Femur (tissue), 1 donor: ENCODE measurements around the gene SLAIN2.
"Not testable (repeated sequence)": the region's sequence is repeated elsewhere in the genome, so short reads cannot be mapped to it uniquely, and the experiment has no call there.

ENCODE experiments used
- DNase-seq: peaks from one replicate; pipeline ENCODE4 v3.0.0-alpha.2; 2017

SLAIN2 gene

DNA sequence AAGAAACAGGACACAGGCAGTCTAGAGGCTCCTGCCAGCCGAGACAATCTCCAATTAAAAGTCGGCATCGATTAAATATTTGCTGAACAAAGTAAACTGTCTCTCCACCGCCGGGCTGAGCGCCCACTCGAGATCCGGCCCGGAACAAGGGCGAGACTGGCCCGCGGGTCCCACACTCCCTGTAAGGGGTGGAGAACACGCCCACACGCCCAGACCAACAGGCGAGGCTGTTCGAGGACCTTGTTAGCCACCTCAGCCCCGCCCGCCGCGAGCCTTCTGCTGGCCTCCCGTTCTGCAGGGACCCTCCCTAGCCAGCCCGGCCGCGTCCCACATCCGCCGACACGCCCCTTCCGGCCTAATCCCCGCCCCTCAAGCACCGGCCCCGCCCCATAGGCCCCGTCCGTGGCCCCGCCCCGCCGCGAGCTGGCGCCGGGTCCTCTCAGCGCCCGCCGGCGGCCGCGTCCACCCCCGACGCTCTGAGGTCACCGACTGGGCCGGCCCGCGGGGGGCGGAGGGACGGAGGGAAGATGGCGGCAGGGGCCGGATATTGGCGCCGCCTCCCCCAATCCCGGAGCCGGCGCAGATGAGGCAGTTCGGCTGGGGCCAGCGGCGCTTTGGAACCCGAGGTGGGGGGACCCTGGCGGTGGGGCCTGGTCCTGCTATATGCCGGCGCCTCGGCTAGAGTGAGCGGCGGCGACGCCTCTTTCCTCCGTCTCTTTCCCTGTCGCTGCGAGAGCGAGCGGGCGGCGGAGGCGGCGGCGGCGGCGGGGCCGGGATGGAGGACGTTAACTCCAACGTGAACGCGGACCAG, at the start of gene SLAIN2:
Gene SLAIN2, plus strand, starts transcription at position 565 of the 811 bp plus-strand sequence. Its CDS starts 211 bp downstream, at position 776.
- peak; percentile 99 for DNase-seq

- not testable (repeated sequence) for DNase-seq
These were observed 49.0 kb upstream of the SLAIN2 start for GRCh38 chr4:48292218-48292790.

GRCh38 chr4:48295116-48295515, 46.2 kb upstream of the SLAIN2 start:
- DNase-seq = no peak

GRCh38 chr4:48296365-48296764, 45.0 kb upstream of the SLAIN2 start:
- no peak for DNase-seq

DNA sequence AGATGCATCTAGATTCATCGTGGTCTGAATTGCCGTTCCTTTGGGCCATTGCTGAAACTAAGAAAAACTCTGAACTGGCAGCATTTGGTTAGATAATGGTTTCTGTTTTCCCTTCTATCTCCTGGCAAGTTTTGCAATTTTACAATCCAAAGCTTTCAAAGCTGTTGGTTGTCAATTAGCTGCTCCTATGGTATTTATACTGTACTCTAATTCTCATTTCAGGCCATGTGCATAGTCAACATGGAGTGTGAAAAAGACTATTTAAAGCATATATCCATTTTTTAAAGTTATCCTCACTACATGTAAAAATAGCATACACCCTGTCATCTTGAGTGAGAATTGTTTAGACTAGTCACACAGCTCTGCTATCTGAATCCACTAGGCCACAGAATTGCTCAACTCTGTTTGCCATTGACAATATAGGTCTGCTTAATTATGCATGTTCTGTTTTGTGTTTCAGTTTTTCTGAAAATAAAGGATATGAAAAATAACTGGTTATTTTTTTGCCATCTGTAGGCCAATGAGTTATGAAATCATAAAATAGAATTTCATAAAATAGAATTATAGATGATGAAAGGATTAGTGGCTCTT, 44.0 kb upstream of the SLAIN2 start:
- DNase-seq = no peak

DNA sequence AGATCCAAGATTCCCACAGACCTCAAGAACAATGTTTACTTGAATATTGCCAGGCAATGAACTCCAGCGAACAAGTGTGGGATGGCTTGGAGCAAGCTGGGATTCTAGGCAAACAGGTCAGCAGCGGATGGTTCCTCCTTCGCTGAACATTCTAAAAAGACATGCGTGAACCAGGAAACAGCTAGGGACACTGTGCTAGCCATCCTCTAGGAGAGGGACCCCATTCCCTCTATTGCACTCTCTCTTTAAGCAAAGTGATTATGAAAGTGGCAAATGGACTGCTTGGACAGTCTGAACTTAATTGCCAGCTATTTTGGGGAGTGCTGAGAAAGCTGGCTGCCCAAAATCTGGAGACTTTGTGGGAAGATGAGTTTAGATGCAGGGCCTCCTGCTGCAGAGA, 41.8 kb upstream of the SLAIN2 start:
- DNase-seq = no peak

GRCh38 chr4:48300004-48300403, 41.3 kb upstream of the SLAIN2 start:
- no peak for DNase-seq

GRCh38 chr4:48305508-48305907, 35.8 kb upstream of the SLAIN2 start:
- DNase-seq = no peak

- DNase-seq = no peak
These were observed 33.8 kb upstream of the SLAIN2 start for GRCh38 chr4:48307528-48307927.

- no peak for DNase-seq
These were observed 32.4 kb upstream of the SLAIN2 start for GRCh38 chr4:48308901-48309300.

DNA sequence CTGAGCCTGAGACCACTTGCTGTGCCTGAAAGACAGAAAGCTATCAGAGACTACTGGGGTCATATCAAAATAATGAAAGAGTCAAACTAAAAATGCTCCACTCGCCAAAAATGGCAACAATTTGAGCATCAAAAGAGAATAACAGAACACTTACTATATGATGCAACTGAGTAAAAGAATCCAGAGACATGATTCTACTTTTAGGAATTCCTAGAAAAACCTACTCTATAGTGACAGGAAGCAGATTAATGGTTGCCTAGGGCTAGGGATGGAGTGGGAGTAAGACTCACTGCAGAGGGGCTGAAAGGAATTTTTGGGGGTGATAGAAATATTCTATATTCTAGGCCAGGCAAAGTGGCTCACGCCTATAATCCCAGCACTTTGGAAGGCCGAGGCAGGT, 29.4 kb upstream of the SLAIN2 start:
- no peak for DNase-seq

DNA sequence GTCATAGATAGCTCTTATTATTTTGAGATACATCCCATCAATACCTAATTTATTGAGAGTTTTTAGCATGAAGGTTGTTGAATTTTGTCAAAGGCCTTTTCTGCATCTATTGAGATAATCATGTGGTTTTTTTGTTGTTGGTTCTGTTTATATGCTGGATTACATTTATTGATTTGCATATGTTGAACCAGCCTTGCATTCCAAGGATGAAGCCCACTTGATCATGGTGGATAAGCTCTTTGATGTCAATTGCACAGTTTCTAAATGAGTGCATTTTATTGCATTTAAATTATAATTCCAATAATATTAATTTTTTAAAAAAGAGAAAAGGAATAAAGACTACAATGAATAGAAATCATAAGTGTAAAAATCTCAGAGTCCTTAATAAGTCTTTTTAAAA, 26.6 kb upstream of the SLAIN2 start:
- DNase-seq = not testable (repeated sequence)

GRCh38 chr4:48315728-48316630, 25.4 kb upstream of the SLAIN2 start:
- no peak for DNase-seq

DNA sequence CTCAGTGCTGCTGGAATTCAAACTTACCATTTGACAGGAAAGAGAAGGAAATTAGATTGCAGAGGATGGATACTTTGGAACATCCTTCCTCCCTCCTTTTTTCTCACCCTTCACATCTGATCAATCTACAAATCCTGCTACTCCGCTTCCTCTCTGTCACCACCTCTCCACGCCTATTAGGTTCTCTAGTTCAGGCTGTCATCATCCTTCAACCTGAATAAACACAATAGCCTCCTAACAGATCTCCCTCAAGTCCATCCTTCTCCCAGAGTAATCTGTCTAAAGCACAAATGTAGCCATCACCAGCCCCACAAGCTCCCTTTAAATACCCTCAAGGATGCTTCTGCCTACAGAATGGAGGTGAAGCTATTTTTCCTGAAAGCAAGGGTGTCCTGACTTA, 20.0 kb upstream of the SLAIN2 start:
- DNase-seq = no peak

DNA sequence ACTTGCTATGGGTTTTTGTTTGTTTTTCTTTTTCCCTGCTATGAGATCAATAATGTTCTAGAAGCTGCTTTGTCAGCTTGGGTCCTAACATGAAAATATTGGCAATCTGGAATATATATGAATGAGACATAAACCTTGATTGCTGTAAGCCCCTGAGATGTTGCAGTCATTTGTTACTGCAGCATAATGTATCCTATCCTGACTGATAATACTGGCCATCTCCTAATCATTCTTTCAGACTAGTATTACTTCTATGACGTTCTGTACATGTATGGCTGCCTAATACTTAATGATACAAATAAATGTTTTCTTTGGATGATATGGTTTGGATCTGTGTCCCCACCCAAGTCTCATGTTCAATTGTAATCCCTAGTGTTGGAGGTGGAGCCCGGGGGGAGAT, 19.3 kb upstream of the SLAIN2 start:
- no peak for DNase-seq

- no peak for DNase-seq
These were observed 17.0 kb upstream of the SLAIN2 start for GRCh38 chr4:48324281-48324680.

DNA sequence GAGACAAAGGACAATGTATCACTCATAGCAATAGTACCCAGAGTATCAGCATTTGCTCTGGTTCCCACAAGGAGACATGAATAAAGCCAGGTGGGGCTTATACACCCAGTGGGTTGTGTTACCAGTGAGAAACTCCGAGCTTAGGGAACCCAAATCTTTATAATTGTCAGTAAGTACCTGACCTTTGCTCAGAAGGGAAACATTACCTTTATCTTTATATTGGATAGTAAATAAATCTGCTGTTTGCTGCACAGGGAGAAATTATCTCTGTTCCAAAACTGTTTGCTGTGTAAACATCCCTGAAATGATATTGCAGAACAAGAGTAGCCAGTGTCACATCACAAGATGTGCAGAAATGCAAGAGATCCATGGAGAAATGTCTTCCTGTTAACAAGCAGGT, 12.1 kb upstream of the SLAIN2 start:
- no peak for DNase-seq

GRCh38 chr4:48329976-48330375, 11.4 kb upstream of the SLAIN2 start:
- DNase-seq = no peak

GRCh38 chr4:48331577-48332330, 9.6 kb upstream of the SLAIN2 start:
- no peak for DNase-seq

DNA sequence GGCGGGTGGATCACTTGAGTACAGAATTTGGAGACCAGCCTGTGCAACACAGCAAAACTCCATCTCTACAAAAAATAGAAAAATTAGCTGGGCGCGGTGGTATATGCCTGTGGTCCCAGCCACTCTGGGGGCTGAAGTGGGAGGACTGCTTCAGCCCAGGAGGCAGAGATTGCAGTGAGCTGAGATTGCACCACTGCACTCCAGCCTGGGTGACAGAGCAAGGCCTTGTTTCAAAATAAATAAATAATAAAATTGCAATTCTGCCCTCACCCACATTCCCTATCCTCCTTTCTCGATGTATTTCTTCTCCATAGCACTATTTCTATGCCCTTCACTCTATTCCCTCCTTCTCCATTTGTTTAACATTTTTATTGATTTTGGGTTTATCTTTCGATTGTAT, 8.7 kb upstream of the SLAIN2 start:
- no peak for DNase-seq

DNA sequence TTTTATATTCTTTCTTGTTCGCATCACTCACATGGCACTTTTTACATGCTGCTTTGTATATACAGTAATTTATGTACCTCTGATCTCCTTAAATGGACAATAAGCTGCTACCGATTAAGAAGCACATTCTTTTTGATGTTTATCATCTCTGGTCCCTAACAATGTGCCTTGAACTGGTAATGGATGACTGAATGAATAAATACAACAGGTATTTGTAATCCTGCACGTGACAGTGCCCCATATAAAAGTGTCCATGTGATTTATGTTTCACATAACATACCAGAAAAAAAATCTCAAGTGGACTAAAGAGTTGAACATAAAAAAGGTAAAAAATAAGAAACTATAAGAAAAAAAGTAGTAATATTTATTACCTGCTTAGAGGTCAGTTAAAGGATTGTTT, 7.7 kb upstream of the SLAIN2 start:
- DNase-seq = no peak

GRCh38 chr4:48334236-48334635, 7.1 kb upstream of the SLAIN2 start:
- DNase-seq = no peak
